ENCODE data around the gene FRMD3.

The FRMD3 gene

DNA sequence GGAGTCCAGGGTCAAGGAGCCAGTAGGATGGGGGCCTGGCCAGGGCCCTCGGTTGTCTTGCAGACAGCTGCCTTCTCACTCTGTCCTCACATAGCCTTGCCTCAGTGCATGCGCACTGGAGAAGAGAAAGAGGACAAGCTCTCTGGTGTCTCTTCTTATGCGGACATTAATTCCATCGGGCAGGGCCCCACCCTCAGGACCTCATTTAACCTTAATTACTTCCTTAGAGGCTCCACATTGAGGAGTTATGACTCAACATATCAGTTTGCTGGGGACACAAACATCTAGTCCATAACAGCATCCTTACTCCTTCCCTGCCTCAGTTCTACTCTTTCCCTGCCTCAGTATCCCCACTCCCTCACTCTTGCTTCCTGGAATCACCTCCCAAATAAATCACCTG is 78.4 kb downstream of the FRMD3 start:
- Histone ChIP-seq H3K4me3 (ENCODE audit: low read length) (no peak overlapping the region), H3K4me1 (ENCODE audit: insufficient read depth, low read length) (peaks cover 9% of the 10 kb centered on the region), H3K9me3 (ENCODE audit: low read length) (peaks cover 5% of the 10 kb centered on the region), H2AFZ (ENCODE audit: low read depth, low read length) (no peak overlapping the region), H3K36me3 (ENCODE audit: insufficient read depth, low read length) (no peaks in the 10 kb centered on the region), H3K27me3 (ENCODE audit: insufficient read depth, low read length) (no peaks in the 10 kb centered on the region)

GRCh38 chr9:83458530-83458929 is 79.7 kb downstream of the FRMD3 start:
- H3K36me3 ChIP-seq (ENCODE audit: insufficient read depth, low read length) = no peaks in the 10 kb centered on the region
- no peak overlapping the region for H2AFZ ChIP-seq (ENCODE audit: low read depth, low read length)
- H3K27me3 ChIP-seq (ENCODE audit: insufficient read depth, low read length) = no peaks in the 10 kb centered on the region
- H3K9me3 ChIP-seq (ENCODE audit: low read length) = peaks cover 5% of the 10 kb centered on the region
- no peak overlapping the region for H3K4me3 ChIP-seq (ENCODE audit: low read length)
- no peaks in the 10 kb centered on the region for H3K4me1 ChIP-seq (ENCODE audit: insufficient read depth, low read length)

- Histone ChIP-seq H2AFZ (ENCODE audit: low read depth, low read length) (no peak overlapping the region), H3K4me1 (ENCODE audit: insufficient read depth, low read length) (no peaks in the 10 kb centered on the region), H3K36me3 (ENCODE audit: insufficient read depth, low read length) (no peaks in the 10 kb centered on the region), H3K4me3 (ENCODE audit: low read length) (no peak overlapping the region), H3K9me3 (ENCODE audit: low read length) (peaks cover 5% of the 10 kb centered on the region), H3K27me3 (ENCODE audit: insufficient read depth, low read length) (no peaks in the 10 kb centered on the region)
Measured at GRCh38 chr9:83457005-83457404, 81.2 kb downstream of the FRMD3 start.

GRCh38 chr9:83456226-83456625 is 82.0 kb downstream of the FRMD3 start:
- Histone ChIP-seq H3K4me1 (ENCODE audit: insufficient read depth, low read length) (no peaks in the 10 kb centered on the region), H3K9me3 (ENCODE audit: low read length) (peaks cover 3% of the 10 kb centered on the region), H3K36me3 (ENCODE audit: insufficient read depth, low read length) (no peaks in the 10 kb centered on the region), H3K4me3 (ENCODE audit: low read length) (no peak overlapping the region), H3K27me3 (ENCODE audit: insufficient read depth, low read length) (no peaks in the 10 kb centered on the region), H2AFZ (ENCODE audit: low read depth, low read length) (no peak overlapping the region)

GRCh38 chr9:83454076-83454475 is 84.1 kb downstream of the FRMD3 start:
- Histone ChIP-seq H2AFZ (ENCODE audit: low read depth, low read length) (no peak overlapping the region), H3K4me1 (ENCODE audit: insufficient read depth, low read length) (no peaks in the 10 kb centered on the region), H3K27me3 (ENCODE audit: insufficient read depth, low read length) (no peaks in the 10 kb centered on the region), H3K9me3 (ENCODE audit: low read length) (no peaks in the 10 kb centered on the region), H3K36me3 (ENCODE audit: insufficient read depth, low read length) (no peaks in the 10 kb centered on the region), H3K4me3 (ENCODE audit: low read length) (no peak overlapping the region)

- Histone ChIP-seq H3K9me3 (ENCODE audit: low read length) (no peaks in the 10 kb centered on the region), H3K4me1 (ENCODE audit: insufficient read depth, low read length) (no peaks in the 10 kb centered on the region), H2AFZ (ENCODE audit: low read depth, low read length) (no peak overlapping the region), H3K27me3 (ENCODE audit: insufficient read depth, low read length) (no peaks in the 10 kb centered on the region), H3K4me3 (ENCODE audit: low read length) (no peak overlapping the region), H3K36me3 (ENCODE audit: insufficient read depth, low read length) (no peaks in the 10 kb centered on the region)
Measured at GRCh38 chr9:83451308-83451707, 86.9 kb downstream of the FRMD3 start.

GRCh38 chr9:83449983-83450382 is 88.2 kb downstream of the FRMD3 start:
- no peaks in the 10 kb centered on the region for H3K9me3 ChIP-seq (ENCODE audit: low read length)
- no peaks in the 10 kb centered on the region for H3K4me1 ChIP-seq (ENCODE audit: insufficient read depth, low read length)
- no peaks in the 10 kb centered on the region for H3K27me3 ChIP-seq (ENCODE audit: insufficient read depth, low read length)
- no peak overlapping the region for H2AFZ ChIP-seq (ENCODE audit: low read depth, low read length)
- no peak overlapping the region for H3K4me3 ChIP-seq (ENCODE audit: low read length)
- H3K36me3 ChIP-seq (ENCODE audit: insufficient read depth, low read length) = no peaks in the 10 kb centered on the region

DNA sequence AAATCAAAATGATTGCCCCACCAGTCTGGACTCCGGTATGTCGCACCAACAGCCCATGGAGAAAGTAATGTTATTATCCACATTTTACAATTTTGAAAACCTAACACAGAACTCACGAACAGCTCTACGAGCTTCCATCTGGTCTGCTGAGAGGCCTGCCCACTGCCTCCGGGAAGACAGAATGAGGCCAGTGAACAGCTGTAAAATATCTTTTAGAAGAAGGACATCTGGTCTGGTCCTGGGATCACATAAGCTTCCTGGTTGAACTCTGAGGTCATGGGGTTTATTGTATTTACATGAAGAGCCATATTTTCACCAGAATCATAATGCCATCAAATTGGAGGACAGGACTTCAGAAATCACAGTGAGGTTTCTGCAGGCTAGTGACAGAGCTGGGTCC is 89.0 kb downstream of the FRMD3 start:
- no peaks in the 10 kb centered on the region for H3K9me3 ChIP-seq (ENCODE audit: low read length)
- H3K36me3 ChIP-seq (ENCODE audit: insufficient read depth, low read length) = no peaks in the 10 kb centered on the region
- H3K4me3 ChIP-seq (ENCODE audit: low read length) = no peak overlapping the region
- no peaks in the 10 kb centered on the region for H3K4me1 ChIP-seq (ENCODE audit: insufficient read depth, low read length)
- H2AFZ ChIP-seq (ENCODE audit: low read depth, low read length) = no peak overlapping the region
- no peaks in the 10 kb centered on the region for H3K27me3 ChIP-seq (ENCODE audit: insufficient read depth, low read length)

DNA sequence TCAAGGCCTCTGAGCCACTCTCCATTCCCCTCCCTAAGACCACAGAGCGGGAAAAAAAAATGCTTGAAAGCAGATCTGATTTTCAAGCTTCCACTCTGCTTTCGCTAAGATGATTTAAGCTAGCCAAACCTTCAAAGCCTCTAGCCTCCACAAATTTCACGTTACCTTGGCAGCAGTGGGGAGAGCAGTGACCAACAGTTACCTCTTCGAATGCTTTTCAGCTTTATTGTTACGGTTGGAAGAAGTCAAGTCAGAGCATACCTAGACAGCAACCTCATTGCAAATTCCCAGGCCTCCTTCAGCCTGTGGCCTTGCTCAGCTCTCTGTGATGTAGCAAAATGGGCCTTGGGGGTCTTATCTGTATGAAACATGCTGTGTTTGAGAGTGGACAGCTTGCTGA is 89.6 kb downstream of the FRMD3 start:
- H3K9me3 ChIP-seq (ENCODE audit: low read length) = no peaks in the 10 kb centered on the region
- no peak overlapping the region for H2AFZ ChIP-seq (ENCODE audit: low read depth, low read length)
- H3K4me3 ChIP-seq (ENCODE audit: low read length) = no peak overlapping the region
- no peaks in the 10 kb centered on the region for H3K4me1 ChIP-seq (ENCODE audit: insufficient read depth, low read length)
- H3K27me3 ChIP-seq (ENCODE audit: insufficient read depth, low read length) = no peaks in the 10 kb centered on the region
- no peaks in the 10 kb centered on the region for H3K36me3 ChIP-seq (ENCODE audit: insufficient read depth, low read length)

- H2AFZ ChIP-seq (ENCODE audit: low read depth, low read length) = no peak overlapping the region
- H3K27me3 ChIP-seq (ENCODE audit: insufficient read depth, low read length) = no peaks in the 10 kb centered on the region
- H3K9me3 ChIP-seq (ENCODE audit: low read length) = no peaks in the 10 kb centered on the region
- no peaks in the 10 kb centered on the region for H3K36me3 ChIP-seq (ENCODE audit: insufficient read depth, low read length)
- no peak overlapping the region for H3K4me3 ChIP-seq (ENCODE audit: low read length)
- no peaks in the 10 kb centered on the region for H3K4me1 ChIP-seq (ENCODE audit: insufficient read depth, low read length)
Measured at GRCh38 chr9:83447351-83447750, 90.8 kb downstream of the FRMD3 start.

GRCh38 chr9:83445703-83446265 is 92.4 kb downstream of the FRMD3 start:
- no peaks in the 10 kb centered on the region for H3K4me1 ChIP-seq (ENCODE audit: insufficient read depth, low read length)
- H3K36me3 ChIP-seq (ENCODE audit: insufficient read depth, low read length) = no peaks in the 10 kb centered on the region
- H3K27me3 ChIP-seq (ENCODE audit: insufficient read depth, low read length) = no peaks in the 10 kb centered on the region
- H3K9me3 ChIP-seq (ENCODE audit: low read length) = no peaks in the 10 kb centered on the region
- no peak overlapping the region for H3K4me3 ChIP-seq (ENCODE audit: low read length)
- no peak overlapping the region for H2AFZ ChIP-seq (ENCODE audit: low read depth, low read length)

GRCh38 chr9:83444110-83444509 is 94.1 kb downstream of the FRMD3 start:
- no peaks in the 10 kb centered on the region for H3K36me3 ChIP-seq (ENCODE audit: insufficient read depth, low read length)
- no peak overlapping the region for H2AFZ ChIP-seq (ENCODE audit: low read depth, low read length)
- no peak overlapping the region for H3K4me3 ChIP-seq (ENCODE audit: low read length)
- no peaks in the 10 kb centered on the region for H3K4me1 ChIP-seq (ENCODE audit: insufficient read depth, low read length)
- no peaks in the 10 kb centered on the region for H3K27me3 ChIP-seq (ENCODE audit: insufficient read depth, low read length)
- H3K9me3 ChIP-seq (ENCODE audit: low read length) = no peaks in the 10 kb centered on the region

DNA sequence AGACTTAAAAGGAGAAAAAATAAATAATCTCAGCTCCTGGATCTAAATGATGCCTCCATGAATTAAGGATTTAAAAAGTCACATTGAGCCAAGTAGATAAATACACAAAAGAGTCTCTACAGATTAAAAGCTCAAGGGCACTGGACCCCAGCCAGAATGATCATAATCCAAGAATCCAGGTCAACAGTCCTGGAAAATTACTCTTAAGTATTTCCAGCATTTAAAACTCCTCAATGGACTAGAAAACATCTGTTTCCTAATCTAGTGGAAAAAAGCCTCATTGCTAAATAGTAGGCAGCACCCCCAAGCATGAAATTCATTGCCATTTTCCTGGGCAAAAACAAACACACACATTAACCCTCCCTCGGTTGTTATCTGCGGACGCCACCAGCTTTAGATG is 96.8 kb downstream of the FRMD3 start:
- Histone ChIP-seq H3K9me3 (ENCODE audit: low read length) (no peaks in the 10 kb centered on the region), H3K4me1 (ENCODE audit: insufficient read depth, low read length) (peaks cover 6% of the 10 kb centered on the region), H3K36me3 (ENCODE audit: insufficient read depth, low read length) (no peaks in the 10 kb centered on the region), H3K27me3 (ENCODE audit: insufficient read depth, low read length) (no peaks in the 10 kb centered on the region), H2AFZ (ENCODE audit: low read depth, low read length) (no peak overlapping the region), H3K4me3 (ENCODE audit: low read length) (no peak overlapping the region)

DNA sequence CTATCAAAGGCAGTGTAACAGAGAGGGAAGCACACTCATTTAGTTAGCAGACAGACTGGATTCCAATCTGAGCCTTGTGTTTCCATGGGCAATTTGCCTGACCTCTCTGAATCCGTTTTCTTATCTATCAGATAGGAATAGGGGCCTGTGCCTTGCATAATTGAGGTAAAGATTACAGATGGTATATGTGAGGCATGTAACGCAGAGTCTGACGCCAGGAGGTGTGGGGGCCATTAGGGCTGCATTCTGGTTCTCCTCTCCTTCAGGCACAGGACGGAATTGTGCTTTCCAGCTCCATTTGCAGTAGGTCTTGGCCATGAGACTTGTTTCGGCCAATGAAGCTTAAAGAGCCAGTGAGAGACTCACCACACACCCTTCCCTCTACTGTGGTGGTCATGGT is 97.6 kb downstream of the FRMD3 start:
- H3K36me3 ChIP-seq (ENCODE audit: insufficient read depth, low read length) = no peaks in the 10 kb centered on the region
- H3K4me1 ChIP-seq (ENCODE audit: insufficient read depth, low read length) = peaks cover 6% of the 10 kb centered on the region
- no peaks in the 10 kb centered on the region for H3K9me3 ChIP-seq (ENCODE audit: low read length)
- no peaks in the 10 kb centered on the region for H3K27me3 ChIP-seq (ENCODE audit: insufficient read depth, low read length)
- no peak overlapping the region for H2AFZ ChIP-seq (ENCODE audit: low read depth, low read length)
- no peak overlapping the region for H3K4me3 ChIP-seq (ENCODE audit: low read length)
